Activated CD8-positive, alpha-beta memory T cell treated with anti-CD3 and anti-CD28 coated beads for 24 hours (primary cell): ENCODE data around the gene PRKCE.

Experiments used
- DNase-seq: peaks from one replicate; pipeline ENCODE4 v3.0.0-alpha.2; 2020

Gene PRKCE

DNA sequence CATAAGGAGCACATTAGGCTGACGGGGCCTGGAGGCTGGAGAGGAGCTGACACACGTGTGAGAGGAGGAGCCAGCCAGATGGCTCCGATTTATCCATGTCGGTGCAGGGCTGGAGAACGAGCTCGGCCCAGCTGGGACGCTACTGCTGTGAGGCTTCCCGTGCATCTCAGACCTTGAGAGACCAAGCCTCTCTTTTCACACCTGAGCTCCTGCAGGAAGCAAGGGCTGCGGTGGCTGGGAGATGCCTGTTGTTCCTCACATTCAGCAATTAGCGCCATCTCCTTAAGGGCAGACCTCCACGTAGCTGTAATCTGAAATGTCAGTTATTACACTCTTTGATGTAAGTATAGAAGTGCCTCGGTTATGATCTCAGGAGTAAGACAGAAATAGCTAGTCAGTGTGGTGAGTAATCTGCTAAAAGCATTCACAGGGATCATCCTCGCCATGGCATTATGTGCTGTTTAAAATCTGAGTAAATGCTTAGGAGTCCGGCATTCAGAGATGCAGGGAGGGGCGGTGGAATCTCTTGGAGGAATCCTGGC is 107.9 kb downstream of the PRKCE start:
- DNase-seq, result no peak

DNA sequence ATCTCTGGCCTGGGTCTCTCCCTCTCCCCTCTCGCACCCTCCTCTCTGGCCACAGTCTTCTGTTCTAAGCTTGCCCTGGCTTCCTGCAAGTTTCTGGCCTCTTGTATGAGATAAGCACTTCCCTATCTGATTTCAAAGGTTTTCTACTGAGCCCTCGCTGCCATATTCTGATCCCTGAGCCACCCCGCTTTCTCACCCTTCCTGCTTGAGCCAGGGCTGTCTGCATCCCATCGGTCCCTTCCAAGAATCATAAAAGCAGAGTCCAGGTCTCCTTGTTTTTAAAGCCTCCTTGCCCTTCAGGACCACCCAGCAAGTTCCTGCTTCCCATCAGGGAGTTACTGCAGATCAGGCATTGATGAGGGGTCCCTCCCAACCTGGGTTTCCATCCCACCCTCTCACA is 110.2 kb downstream of the PRKCE start:
- DNase-seq, result no peak

DNA sequence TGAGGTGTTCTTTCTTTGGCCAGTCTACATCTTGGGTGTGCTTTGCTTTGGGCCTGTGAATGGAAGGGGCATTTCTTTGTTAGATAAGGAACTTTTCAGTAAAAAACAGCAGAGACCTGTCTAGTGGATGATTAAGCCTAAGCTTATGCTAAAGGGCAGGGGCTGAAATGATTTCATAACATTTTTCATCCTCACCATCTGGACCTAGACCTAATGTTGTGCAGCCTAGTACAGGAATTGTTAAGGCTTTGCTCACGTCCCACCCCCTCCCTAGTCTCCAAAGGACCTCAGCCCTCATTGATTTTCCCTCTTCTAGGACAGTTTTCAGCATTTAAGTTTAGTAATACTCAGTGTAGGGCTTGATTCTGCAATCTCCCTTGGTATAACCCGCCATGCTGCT is 111.8 kb downstream of the PRKCE start:
- DNase-seq, result no peak

DNA sequence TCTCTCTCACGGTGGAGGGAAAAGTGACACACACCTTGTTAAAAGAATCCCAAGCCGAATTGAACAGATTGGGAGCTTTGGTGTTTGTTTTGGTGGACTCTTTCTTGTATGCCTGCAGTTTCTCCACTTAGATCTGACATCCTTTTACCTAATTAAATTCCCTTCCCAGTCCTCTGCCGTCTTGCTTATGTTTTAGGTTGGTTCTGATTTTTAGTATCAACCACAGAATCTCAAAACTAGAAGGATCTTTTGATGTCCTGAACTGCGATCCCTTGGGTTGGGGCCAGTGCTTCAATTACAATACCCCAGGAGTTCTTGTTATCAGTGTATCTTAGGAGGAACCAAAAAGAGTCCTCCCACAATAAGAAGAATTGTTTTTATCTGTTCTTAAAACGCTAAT is 112.3 kb downstream of the PRKCE start:
- DNase-seq, result no peak

DNA sequence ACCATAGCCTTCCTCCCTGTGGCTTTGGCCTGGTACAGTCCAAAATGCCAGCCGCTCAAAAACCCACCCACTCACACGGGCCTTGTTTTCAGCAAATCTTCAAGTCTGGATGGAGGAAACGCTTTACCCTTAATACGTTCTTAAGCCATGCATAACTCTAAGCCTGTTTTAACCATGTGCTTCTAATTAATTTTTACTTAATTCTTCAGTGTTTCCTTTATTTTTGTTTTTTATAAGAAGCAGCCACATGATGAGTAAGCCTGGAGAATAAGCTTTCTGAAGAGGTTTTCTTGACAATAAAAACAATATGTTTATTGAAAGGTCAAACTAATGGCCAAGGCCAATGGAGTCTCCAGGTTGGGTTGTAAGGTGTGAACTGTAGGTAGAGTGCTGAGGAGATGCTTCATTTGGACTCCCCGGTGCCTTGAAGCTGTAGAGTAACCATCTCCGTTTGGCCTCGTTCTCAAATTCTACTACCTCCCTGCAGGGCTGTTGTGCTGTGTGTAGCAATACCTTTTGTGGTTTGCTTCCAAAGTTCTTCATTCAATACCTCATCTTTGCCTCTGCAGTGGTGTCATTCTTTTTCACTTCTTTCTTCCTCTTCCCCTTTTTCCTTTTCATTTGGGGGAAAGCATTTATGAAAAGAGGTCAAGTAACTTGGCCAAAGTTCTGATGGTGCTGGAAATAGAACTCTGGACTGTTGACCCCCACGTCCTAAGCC is 113.7 kb downstream of the PRKCE start:
- no peak for DNase-seq

DNA sequence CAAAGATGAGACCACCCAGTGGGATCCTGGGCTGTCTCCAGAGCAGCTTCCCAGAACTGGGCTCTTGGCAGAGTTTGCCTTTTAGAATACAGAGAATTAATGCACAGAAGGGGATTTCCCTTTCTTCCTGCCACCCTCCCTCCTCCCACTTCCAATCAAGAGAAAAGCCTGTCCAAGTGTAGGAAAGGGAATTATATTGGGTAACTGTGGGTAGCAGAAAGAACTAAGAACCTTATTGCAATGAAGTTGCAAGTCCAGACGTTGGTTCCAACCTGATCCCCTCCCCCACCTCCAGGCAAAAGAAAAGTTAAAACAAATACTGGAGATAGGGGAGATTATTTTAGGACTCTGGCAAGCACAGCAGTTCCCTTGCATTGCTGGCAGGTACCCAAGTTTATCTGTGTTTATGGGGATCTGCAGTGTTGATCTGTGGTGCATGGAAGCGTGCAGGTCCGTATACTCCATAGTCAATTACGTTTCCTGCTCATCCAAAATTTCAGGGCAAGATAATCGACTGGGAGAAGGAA is 114.3 kb downstream of the PRKCE start:
- no peak for DNase-seq

DNA sequence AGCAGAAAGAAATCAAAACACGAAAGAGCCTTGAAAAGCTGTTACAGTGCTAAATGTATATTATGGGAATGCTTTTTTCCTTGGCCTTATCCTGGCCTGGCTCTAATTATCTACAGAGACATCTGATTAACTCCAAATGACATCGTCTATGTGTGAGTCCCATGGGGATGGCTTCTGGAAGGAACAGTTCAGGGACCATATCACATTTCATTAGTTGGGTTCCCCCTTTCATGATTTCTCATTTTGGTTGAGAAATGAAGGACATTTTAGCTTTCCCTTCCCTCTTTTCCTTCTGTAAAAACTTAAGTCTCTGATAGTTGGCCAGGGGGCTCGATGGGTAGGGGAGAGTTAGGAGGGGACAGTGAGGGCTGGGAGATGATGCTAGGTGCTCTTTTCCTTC is 116.7 kb downstream of the PRKCE start:
- DNase-seq, result no peak

DNA sequence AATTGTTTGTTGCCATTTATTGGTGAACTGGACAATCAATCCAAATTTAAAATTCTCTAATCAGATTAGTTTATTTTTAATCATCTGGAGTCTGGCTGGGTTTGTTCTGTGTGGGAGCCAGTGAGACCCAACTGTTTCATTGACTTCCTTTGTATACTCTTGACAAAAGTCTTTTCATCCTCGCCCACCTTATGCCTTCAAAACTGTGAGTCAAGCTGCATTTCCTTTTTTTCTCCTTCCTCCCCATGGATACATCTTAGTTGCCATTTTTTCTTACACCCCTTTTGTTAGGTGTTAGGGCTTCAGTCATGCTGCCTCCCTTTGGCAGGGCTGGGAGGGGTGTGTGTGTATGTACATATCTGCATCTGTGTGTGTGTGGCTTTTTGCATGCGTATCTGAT is 117.6 kb downstream of the PRKCE start:
- no peak for DNase-seq

DNA sequence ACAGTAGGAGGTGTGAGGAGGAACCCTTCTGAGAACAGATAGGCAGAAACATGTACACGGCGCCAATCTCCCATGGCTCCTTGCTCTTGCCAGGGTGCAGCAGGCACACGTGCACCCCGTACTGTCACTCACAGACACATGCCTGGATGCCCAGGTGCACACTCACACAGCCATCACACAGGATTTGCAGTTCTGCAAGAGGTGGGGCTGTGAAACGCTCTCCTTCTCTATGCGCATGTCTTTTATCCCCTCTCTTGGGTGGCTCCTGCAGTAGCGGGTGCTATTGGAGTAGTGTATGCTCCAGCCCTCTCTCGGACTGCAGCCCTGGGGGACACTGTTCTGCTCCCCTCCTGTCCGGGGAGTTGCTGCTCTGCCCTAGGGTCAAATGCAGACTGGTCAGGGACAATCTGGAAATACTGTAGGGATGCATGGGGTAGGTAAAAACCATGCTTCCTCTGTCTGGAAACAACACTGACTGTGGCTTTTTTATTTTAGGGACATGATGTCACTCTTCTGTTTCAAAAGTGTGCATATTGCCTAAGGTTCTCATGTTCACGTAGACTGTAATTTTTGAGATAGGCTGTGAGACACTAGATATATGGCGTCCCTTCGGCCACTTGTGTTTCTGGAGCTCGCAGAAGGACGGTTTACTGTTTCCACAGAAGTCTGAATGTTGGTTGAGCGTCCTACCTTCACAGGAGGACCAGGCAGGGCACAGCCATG is 118.5 kb downstream of the PRKCE start:
- no peak for DNase-seq

DNA sequence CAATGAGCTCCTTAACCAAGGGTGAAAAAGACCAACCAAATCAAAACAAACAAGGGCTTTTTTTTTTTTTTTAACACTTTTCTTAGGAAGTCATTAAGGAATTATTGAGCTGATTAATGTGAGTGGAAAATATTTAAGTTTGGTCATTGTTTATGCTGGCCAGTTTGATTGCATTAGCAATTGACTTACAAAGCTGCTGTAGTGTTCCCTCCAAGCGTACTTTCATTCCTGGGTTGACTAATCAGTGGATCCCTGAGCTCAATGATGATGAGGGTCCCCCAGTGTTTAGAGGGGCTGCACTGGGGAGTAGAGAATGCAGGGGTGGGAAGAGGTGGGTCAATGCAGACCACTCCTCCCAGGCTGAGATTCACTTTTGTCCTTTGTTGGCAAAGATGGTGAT is 119.3 kb downstream of the PRKCE start:
- DNase-seq, result no peak

DNA sequence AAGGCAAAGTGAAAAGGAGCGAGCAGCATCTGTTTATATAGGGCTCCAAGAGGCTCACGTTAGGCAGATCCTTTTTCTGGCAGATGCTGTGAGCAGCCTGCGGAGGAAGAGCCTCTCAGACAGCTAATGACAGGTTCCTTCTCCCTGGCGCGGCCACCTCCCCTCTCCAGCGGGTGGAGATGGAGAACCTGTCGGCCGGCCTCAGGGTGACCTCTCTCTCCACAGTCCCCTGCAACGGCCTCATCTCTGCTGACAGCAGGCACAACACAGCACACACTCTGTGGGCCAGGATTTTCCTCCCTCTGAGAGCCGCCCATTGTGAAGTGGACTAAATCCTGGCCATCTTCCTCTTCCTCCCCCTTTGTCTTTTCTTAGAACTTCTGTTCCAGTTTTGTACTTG is 119.8 kb downstream of the PRKCE start:
- DNase-seq, result no peak

DNA sequence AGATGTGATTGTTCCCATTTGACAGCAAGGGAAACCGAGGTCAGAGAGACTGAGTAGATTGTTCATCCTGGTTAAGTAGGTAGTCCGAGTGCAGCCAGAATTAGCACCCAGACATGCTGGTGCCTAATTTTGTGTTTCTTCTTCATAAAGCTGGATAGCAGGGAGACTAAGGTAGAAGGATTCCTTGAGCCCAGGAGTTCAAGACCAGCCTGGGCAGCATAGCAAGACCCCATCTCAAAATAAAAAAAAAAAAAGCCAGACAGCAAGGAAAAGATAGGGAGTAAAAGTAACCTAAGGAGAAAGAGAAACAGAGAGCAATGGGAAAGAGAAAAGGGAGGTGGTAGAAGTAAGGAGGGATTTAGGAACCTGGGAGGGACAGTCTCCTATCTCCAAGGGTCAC is 120.6 kb downstream of the PRKCE start:
- DNase-seq, result no peak

DNA sequence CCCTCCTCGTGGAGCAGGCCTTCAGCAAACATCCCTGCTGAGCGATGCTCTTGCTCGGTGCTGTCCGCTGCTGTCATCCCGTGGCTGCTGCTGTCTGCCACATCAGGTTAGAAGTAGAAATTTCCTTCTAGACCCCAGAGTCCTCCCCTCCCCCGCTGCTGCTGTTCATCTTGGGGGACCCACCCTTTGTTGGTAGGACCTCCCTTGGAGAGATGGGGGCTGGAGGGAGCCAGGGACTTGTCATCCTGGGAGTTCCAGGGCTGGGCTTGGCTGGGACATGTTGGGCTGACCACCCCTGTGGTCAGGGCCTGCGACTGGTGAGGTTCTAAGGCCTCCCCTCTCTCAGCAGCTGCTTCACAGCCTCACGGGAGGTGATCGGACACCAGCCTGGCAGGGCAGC is 122.4 kb downstream of the PRKCE start:
- no peak for DNase-seq

DNA sequence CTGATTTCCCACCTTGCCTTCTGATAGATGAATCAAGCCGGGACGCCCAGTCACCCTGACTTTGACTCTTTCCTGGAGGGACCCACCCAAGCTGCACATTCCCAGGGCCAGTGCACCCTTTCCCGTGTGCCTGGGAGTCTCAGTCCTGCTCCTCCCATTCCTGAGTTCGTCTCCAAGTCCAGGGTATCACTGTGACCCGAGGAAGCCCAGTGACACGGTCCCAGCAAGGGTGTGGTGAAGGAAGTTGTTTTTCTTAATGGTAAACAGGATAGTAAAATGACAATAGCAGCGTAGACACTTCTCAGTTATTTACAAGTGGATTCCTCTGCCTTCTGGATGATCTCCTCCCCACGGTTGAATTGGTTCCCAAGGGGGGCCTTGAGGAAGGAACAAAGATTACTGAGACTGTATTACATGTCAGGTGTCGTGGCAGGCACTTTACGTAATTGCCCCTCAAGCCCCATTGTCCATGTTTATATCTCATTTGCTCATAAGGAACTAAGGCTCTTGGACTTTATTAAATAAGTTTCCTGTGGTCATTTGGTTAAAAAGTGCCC is 123.3 kb downstream of the PRKCE start:
- DNase-seq, result no peak

DNA sequence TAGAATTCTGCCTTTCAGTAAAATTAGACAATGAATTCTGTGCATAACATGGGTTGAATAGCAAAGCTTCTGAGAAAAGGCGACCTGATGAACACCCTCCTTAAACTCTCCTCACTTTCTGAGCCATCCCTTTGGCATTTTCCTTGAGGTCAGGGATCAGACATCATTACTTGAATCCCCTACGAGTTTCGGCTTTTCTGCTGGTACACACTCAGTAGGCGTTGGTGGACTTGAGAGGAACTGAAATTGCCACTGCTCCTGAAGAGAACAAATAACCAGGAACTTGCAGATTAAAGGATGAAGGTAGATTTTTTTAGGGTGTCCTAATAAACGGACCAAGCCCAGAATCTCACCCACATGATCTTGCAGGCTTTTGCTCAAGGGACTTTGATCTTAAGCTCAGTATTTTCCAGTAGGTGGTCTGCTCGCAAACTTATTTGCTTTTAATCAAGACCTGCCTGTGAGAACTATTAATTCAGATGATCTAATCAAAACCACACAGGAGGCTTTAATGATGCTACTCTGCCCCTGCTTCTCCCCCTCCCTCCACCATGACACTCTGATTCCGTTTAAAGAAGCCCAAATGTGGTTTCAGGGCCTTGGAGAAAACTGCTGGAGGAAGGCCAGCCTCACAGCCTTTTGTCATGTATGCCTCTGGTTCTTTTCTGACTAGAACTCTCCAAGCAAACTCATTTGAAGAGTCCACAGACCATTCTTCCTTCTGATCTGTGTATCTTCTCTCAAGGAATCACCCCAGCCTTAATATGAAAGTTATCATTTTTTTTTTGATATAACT is 124.9 kb downstream of the PRKCE start:
- DNase-seq, result no peak

DNA sequence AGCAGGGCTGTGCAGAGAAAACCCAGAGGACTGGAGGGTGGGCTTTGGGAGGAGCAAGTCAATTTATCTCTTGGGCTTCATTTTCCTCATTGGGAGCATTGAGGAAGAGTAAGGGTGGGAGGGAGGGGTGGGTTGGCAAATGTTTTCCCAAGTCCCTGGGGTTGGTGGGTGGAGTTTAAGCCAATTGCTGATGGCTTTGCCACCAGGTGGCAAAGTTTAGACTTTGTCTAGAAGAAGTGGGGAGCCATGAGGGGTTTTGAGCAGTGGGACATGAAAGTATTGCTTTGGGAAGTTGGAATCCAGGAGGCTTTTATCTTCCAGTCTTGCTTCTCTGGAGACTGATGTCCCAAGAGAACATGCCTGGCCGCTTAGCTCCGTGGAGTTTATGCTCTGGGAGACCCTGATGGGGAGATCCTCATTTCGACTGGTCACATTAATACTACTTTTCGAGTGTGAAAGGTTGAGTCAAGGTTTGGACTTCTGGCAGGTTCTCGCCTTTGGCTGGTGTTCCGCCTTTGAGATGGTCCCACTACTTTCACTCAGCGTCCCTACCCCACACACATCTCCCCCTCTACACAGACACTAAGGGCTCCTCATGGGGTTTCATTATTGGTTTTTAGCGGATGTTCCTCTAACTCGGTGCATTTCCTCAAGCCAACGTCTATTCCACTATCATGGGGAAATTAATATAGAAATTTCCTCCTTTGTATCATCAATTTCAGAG is 126.7 kb downstream of the PRKCE start:
- no peak for DNase-seq

DNA sequence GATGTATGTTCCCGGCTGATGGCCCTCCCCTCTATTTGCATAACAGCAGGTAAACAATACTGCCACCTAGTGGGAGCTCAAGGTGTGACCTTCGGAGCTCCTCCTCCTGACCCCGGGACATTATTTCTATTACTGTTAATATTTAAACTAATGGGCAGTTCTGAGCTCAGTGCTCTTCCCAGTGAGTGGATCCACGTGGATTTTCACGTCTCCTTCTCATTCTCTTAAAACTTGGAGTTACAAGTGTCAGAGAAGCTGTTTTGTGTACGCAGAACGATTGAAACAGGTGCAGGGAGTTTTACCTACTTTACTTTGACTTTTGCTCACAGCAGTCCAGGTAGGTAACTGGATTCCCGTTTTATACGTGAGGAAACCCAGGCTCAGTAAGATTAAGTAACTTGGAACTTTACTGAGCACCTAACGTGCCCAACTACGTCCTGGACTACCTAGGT is 127.3 kb downstream of the PRKCE start:
- DNase-seq, result peak; percentile 77

DNA sequence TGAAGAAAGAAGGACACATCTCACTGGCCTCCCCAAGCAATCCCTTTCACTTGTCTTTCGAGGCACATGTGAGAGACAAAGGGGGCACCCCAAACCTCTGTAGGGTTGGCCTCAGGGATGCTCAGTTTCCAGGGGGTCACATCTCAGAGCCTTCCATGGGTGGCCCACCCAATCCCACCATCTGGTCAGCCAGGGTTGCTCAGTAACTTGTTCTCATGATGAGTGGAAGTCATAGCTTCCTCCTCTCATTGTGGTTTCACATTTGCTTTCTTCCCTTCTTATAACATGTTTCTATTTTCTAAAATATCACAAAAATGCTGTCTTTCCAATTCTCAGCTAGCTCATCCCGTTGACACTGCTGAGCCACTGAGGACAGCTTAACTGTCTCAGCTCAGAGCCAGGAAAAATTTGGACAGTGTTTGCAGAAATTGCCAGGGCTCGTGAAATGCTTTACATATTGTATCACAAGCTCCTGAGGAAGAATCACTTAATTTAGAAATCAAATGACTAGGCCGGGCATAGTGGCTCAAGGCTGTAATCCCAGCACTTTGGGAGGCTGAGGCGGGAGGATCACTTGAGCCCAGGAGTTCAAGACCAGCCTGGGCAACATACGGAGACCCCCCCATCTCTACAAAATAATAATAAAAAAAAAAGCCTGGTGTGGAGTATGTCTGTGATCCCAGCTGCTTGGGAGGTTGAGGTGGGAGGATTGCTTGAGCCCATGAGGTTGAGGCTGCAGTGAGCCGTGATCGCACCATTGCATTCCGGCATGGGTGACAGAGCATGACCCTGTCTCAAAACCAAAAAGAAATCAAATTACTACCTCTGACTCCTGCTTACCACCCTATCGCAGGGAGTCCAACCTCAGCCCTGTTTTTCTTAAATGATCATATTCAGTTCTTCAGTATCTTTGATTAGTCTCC is 129.3 kb downstream of the PRKCE start:
- DNase-seq, result no peak

DNA sequence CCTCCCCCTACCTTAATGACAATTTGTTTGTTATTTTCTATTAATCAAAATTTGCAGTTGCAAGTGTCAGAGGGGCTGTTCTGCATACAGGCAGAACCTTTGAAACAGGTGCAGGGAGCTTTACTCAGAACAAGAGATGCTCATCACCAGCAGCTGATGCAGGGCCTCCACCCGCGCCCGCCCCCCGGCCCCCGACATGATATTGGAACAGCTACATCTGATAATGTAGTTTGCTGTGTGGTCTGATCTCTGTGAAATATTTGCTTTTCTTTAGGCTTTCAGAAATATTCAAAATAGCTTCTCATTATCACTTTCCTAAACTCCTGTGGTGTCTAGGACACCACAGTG is 130.0 kb downstream of the PRKCE start:
- DNase-seq, result no peak

DNA sequence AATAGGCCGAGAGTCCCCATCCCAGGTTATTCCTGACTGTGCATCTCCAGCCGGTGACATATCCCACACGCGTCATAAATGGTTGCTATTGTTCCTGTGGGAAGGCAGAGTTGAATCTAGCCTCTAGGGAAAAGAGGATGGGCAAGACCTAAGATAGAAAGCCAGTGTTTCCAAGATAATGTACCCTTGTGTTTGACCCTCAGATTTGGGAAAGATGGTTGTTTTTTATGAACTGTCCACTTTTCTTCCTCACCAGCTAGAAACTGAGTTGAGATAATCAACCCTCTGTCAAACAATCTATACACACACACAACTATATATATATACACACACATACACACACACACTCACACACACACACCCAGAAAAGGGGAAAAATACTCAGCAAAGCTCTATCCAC is 131.0 kb downstream of the PRKCE start:
- no peak for DNase-seq

DNA sequence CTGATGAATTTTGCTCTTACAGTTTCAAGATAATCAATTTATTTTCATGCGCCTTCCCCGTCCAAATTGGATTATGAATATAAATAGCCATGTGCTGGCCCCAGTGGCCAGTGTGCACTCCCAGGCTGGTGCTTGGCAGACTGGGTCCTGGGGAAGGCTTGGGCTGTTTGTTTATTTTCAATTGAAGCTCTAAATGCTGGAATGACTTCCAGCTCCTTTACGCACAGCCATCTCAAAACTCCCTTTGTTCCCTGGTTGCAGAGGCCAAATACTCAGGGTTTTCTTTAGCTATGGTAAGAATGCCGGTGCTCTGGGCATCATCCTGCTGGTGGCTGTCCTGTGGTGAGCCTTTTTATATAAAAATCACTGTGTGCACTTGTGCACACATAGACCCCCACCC is 131.5 kb downstream of the PRKCE start:
- DNase-seq, result no peak
